Esophagus squamous epithelium (tissue), 5 donors: Measurements from ENCODE around the gene BBS7. TPM values are rescaled to one million over a fixed set of nuclear protein-coding genes. Genes with fewer than 3 reads are reported as not detected.
A peak's percentile ranks its signal among the peaks of the same experiment; 100 is the strongest.

Experiments
- DNase-seq: peaks from one replicate; lab custom pipeline; 2025; lab: John Stamatoyannopoulos, UW
- H3K27ac ChIP-seq, 4 donors: fragments of 200-600 bp; sonication (generic); one replicate each; pipeline ENCODE4 v1.5.1; 2016 to 2019; ENCODE audit warnings: mild to moderate bottlenecking in 1 of 4
- H3K27me3 ChIP-seq, 4 donors: fragments of 200-600 bp; sonication (generic); 1 replicate in 3 of 4; 2 replicates in 1 of 4; pipeline versions ENCODE4 v1.5.1 to v1.6.0; 2017 to 2021; ENCODE audit warnings: antibody characterized with exemption in 1 of 4
- H3K36me3 ChIP-seq, 3 donors: fragments of 200-600 bp; sonication (generic); one replicate each; pipeline ENCODE4 v1.5.1; 2016 to 2019
- H3K4me1 ChIP-seq, 3 donors: fragments of 200-600 bp; sonication (generic); one replicate each; pipeline ENCODE4 v1.5.1; 2017 to 2019
- H3K4me3 ChIP-seq, 4 donors: fragments of 200-600 bp; sonication (generic); 1 replicate in 3 of 4; 2 replicates in 1 of 4; pipeline ENCODE4 v1.5.1; 2016 to 2019; ENCODE audit warnings: mild to moderate bottlenecking in 2 of 4, moderate library complexity in 1 of 4
- H3K9me3 ChIP-seq, 3 donors: fragments of 200-600 bp; sonication (generic); one replicate each; pipeline ENCODE4 v1.5.1; 2016 to 2019
- POLR2A ChIP-seq, 4 donors: fragments of 450-650 bp; IDR thresholded peaks; one replicate each; pipeline ENCODE4 v1.6.1; 2017; ENCODE audit warnings: antibody characterized with exemption in 4 of 4, mild to moderate bottlenecking in 4 of 4, moderate library complexity in 3 of 4
- WGBS, 2 donors: methylation state at CpG; one replicate each; pipeline ENCODE4 v1.1.5; 2018; 5-methylcytosine and 5-hydroxymethylcytosine counted together
- intact Hi-C: fragments of 100-400 bp; cut with DNase I; formaldehyde crosslinking; loops from one replicate; pipeline ENCODE4 v1.15.0; 2022
- total RNA-seq, 4 donors: library from RNA; depleted of rRNA; stranded (reverse); fragments of >200 nt; gene quantifications; one replicate each; pipeline ENCODE4 v1.1.0, GENCODE V29; 2016
- TF ChIP-seq, protein P1 (sequence below), 6 experiments: fragments of 450-650 bp in 4 of 6; fragments of 200-600 bp in 2 of 6; sonication (generic) in 2 of 6; IDR thresholded peaks; one replicate each; pipeline ENCODE4 v1.5.1; 2016 to 2019; ENCODE audit warnings: antibody characterized with exemption in 6 of 6, mild to moderate bottlenecking in 4 of 6, moderate library complexity in 4 of 6
- donor health status: DM: yes; HTN: yes; CAD: no.

Gene BBS7
- total RNA-seq, 4 donors from 2014 or later = 10.5 to 16.6 (median 11.8) TPM

- H3K27me3 ChIP-seq = no peaks in the 10 kb centered on the region
- intact Hi-C loops = no loop called here
- no peak overlapping the region for H3K4me3 ChIP-seq
- H3K4me1 ChIP-seq = no peaks in the 10 kb centered on the region
- H3K27ac ChIP-seq = no peak overlapping the region
- TF ChIP-seq, protein P1, sequence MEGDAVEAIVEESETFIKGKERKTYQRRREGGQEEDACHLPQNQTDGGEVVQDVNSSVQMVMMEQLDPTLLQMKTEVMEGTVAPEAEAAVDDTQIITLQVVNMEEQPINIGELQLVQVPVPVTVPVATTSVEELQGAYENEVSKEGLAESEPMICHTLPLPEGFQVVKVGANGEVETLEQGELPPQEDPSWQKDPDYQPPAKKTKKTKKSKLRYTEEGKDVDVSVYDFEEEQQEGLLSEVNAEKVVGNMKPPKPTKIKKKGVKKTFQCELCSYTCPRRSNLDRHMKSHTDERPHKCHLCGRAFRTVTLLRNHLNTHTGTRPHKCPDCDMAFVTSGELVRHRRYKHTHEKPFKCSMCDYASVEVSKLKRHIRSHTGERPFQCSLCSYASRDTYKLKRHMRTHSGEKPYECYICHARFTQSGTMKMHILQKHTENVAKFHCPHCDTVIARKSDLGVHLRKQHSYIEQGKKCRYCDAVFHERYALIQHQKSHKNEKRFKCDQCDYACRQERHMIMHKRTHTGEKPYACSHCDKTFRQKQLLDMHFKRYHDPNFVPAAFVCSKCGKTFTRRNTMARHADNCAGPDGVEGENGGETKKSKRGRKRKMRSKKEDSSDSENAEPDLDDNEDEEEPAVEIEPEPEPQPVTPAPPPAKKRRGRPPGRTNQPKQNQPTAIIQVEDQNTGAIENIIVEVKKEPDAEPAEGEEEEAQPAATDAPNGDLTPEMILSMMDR (IDR thresholded peaks at IDR 0.05) = no peak
- no peak for TF ChIP-seq POLR2A (IDR thresholded peaks at IDR 0.05)
- H3K36me3 ChIP-seq = peaks cover 0 to 81% (median 2%) of the 10 kb centered on the region in 3 donors
- H3K9me3 ChIP-seq = no peaks in the 10 kb centered on the region
- no peak for DNase-seq
Observed at GRCh38 chr4:121838136-121838535, 32.1 kb downstream of the BBS7 start.

GRCh38 chr4:121829511-121829910 is 40.8 kb downstream of the BBS7 start:
- TF ChIP-seq, protein P1 (IDR thresholded peaks at IDR 0.05) = no peak
- no peak for TF ChIP-seq POLR2A (IDR thresholded peaks at IDR 0.05)
- Histone ChIP-seq H3K27me3 (no peaks in the 10 kb centered on the region), H3K4me1 (peaks cover 0 to 2% (median 0%) of the 10 kb centered on the region in 3 donors), H3K27ac (no peak overlapping the region), H3K36me3 (peaks cover 3 to 82% (median 4%) of the 10 kb centered on the region in 3 donors), H3K4me3 (no peak overlapping the region), H3K9me3 (no peaks in the 10 kb centered on the region)
- DNase-seq = no peak
- WGBS, 2 donors = 87 to 92% methylated on average over 4 to 5 of the region's 5 CpGs
- intact Hi-C loops = no loop called here

DNA sequence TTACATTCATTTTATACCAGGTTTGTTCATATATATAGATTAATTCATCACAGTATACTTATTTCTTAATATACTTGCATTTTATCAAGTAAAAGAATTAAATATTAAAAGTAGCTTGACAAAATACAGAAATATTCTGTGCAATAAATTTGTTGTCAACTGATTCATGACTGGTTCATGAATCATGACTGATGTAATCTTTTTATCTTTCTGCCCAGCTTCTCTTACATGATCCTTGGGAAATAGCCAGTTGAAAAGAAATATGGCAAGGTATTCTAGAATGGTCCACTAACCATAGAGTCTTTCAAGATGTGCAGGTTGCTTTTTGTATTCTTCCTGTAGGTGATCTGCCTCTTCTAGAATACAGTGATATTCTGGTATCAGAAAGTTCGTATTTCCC is 42.4 kb downstream of the BBS7 start:
- no peaks in the 10 kb centered on the region for H3K27me3 ChIP-seq
- no peaks in the 10 kb centered on the region for H3K9me3 ChIP-seq
- intact Hi-C loops = no loop called here
- peaks cover 0 to 67% (median 3%) of the 10 kb centered on the region in 3 donors for H3K36me3 ChIP-seq
- H3K4me1 ChIP-seq = peaks cover 0 to 14% (median 7%) of the 10 kb centered on the region in 3 donors
- no peak overlapping the region for H3K27ac ChIP-seq
- no peak overlapping the region for H3K4me3 ChIP-seq
- TF ChIP-seq POLR2A (IDR thresholded peaks at IDR 0.05) = no peak
- TF ChIP-seq, protein P1 (IDR thresholded peaks at IDR 0.05) = no peak
- 94 to 95% methylated on average over 1 of the region's 1 CpG for WGBS, 2 donors
- DNase-seq = no peak

DNA sequence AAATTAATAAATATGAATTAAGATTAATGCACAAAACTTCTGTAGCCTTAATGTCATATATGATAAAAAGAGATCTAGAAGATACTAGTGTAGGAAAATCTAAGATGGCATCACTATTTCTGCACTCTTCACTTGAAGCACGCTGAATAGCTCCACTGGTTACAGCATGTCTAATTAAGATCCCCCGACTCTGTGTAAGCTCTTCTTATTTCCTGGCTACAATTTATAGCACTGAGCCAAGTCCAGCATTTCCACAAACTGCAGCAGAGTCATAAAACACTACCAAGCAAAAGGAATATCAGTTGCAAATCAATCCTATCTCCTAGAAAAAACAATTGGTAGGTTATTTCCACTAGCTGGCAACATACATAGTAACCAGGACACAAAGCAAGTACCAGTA is 45.3 kb downstream of the BBS7 start:
- WGBS, 2 donors = 32 to 52% methylated on average over 2 of the region's 2 CpGs
- TF ChIP-seq POLR2A (IDR thresholded peaks at IDR 0.05) = no peak
- TF ChIP-seq, protein P1 (IDR thresholded peaks at IDR 0.05) = no peak
- intact Hi-C loops = no loop called here
- Histone ChIP-seq H3K27me3 (no peaks in the 10 kb centered on the region), H3K4me3 (no peak overlapping the region), H3K9me3 (no peaks in the 10 kb centered on the region), H3K4me1 (peaks cover 0 to 27% (median 11%) of the 10 kb centered on the region in 3 donors), H3K27ac (peak overlapping the region in 1 of 4 donors; percentile 1), H3K36me3 (peaks cover 0 to 46% (median 0%) of the 10 kb centered on the region in 3 donors)
- no peak for DNase-seq

DNA sequence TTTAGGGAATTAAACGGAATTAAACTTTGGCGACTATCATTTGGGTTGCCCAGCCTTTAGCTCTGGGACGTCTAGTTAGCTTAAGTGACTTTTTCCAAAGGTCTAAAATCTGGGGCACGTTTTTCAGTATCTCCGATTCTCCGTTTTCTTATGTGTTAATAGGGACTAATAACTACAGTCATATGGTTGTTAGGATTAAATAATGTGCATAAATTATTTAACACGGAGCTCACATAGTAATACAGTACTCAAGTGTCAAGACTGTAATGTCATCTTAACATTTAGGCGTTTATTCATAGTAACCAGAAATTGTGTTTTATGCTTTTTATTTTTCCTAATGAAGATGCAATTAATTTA is 46.1 kb downstream of the BBS7 start:
- no peak for TF ChIP-seq POLR2A (IDR thresholded peaks at IDR 0.05)
- TF ChIP-seq, protein P1 (IDR thresholded peaks at IDR 0.05) = no peak
- Histone ChIP-seq H3K4me1 (peaks cover 0 to 27% (median 11%) of the 10 kb centered on the region in 3 donors), H3K9me3 (no peaks in the 10 kb centered on the region), H3K36me3 (peaks cover 0 to 46% (median under 1%) of the 10 kb centered on the region in 3 donors), H3K27ac (peak overlapping the region; percentile 74 to 87 (median 78)), H3K27me3 (no peaks in the 10 kb centered on the region), H3K4me3 (peak overlapping the region; percentile 72 to 89 (median 82))
- intact Hi-C loops = no loop called here
- no peak for DNase-seq
- WGBS, 2 donors = 5 to 6% methylated on average over 8 of the region's 8 CpGs
